HG03095 (cell line): ENCODE data around the gene SLC17A5.
A peak's percentile ranks its signal among the peaks of the same experiment; 100 is the strongest.
"Not testable (repeated sequence)": the region's sequence is repeated elsewhere in the genome, so short reads cannot be mapped to it uniquely, and the experiment has no call there.

ENCODE experiments used
- ATAC-seq: cut with Tn5 transposase; IDR thresholded peaks from one replicate; pipeline ENCODE4 v1.9.1; 2021; ENCODE audit warnings: moderate library complexity; ENCODE audit not compliant: unreplicated experiment

SLC17A5 gene

DNA sequence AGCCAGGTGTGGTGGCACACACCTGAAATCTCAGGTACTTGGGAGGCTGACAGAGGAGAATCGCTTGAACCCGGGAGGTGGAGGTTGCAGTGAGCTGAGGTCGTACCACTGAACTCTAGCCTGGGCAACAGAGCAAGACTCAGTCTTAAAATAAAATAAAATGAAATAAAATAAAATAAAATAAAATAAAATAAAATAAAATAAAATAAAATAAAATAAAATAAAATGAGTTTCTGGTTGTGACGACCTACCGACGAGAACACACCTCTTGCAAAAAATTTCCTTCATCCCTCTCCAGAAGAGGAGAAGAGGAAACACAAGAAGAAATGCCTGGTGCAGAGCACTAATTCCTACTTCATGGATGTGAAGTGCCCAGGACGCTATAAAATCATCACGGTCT, 35.7 kb downstream of the SLC17A5 start:
- ATAC-seq, result not testable (repeated sequence)

DNA sequence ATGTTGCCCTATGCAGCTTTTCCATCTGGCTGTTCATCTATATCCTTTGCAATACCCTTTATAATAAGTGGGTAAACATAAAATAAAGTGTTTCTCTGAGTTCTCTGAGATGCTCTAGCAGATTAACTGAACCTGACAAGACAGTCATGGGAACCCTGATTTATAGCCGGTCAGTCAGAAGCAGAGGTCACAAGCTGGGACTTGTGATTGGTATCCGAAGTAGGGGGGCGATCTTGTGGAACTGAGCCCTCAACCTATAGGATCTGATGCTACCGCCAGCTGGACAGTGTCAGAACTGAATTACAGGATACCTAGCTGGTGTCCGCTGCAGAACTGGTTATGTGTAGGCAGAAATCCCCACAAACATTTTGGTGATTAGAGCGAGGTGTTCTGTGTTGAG, 39.0 kb downstream of the SLC17A5 start:
- no peak for ATAC-seq

DNA sequence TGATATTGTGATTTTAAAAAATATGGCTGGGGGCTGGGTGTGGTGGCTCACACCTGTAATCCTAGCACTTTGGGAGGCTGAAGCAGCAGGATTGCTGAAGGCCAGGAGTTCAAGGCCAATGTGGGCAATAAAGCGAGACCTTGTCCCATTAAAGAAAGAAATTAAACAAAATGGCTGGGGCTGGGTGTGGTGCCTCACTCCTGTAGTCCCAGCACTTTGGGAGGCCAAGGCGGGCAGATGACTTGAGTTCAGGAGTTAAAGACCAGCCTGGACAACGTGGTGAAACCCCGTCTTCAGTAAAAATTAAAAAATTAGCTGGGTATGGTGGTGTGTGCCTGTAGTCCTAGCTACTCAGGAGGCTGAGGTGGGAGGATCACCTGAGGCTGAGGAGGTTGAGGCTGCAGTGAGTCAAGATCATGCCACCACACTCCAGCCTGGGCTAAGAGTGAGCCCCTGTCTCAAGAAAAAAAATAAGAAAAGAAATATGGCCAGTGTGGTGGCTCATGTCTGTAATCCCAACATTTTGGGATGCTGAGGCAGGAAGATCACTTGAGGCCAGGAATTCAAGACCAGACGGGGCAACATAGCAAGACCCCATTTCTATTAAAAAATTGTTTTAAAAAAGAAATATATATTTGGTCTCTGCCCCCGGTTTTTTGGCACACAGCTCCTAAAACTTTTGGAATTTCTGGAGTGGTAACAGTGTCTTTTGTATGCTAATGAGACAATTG, 39.8 kb downstream of the SLC17A5 start:
- ATAC-seq, result no peak

DNA sequence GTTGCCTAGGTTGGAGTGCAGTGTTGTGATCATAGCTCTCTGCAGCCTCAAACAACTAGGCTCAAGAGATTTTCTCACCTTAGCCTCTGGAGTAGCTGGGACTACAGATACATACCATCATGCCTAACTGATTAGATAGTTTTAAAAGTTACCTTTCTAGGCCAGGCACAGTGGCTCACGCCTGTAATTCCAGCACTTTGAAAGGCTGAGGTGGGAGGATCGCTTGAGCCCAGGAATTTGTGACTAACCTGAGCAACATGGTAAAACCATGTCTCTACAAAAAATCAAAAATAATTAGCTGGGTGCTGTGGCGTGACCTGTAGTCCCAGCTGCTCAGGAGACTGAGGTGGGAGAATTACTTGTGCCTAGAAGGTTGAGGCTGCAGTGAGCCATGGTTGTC, 41.2 kb downstream of the SLC17A5 start:
- ATAC-seq, result no peak

DNA sequence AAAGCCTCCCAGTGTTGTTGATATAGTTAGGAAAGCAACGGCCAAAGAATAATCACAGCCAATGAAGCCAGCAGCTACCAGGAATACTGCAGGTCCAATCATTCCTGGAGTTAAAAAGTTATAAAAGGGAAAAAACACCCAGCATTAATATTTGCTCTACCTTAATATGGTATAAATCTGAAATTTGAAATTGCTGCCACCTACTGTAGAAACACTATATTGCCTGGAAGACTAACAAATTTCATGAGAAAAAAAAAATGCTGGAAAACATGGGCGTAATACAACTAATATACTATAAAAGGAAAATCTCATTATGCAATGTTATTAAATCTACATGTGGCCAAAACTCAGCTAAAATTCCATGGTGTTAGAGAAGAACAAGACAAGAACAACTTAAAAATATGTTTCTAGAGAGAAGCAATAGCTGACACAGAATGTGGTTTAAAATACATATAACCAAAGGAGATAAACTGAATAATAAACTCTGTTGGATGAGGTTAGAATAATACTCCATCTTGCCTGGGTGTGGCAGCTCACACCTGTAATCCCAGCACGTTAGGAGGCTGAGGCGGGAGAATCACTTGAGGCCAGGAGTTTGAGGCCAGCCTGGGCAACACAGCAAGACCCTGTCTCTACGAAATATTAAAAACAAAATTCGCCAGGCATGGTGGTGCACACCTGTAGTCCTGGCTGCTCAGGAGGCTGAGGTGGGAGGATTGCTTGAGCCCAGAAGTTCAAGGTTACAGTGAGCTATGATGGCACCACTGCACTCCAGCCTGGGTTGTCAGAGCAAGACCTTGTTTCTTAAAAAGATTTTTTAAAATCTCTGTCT, 43.1 kb downstream of the SLC17A5 start:
- no peak for ATAC-seq

DNA sequence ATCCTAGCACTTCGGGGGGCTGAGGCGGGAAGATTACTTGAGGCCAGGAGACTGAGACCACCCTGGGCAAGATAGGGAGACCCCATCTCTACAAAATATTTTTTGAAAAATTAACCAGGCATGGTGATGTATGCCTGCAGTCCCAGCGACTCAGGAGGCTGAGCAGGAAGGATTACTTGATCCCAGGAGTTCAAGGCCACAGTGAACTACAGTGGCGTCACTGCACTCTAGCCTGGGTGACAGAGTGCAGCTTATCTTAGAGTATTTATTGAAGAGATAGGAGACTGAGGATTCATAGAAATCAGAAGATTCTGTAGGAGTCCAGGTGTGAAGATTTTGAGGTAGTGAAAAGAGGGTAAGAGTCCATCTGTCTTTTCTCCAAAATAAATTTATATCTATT, 45.0 kb downstream of the SLC17A5 start:
- ATAC-seq, result no peak

DNA sequence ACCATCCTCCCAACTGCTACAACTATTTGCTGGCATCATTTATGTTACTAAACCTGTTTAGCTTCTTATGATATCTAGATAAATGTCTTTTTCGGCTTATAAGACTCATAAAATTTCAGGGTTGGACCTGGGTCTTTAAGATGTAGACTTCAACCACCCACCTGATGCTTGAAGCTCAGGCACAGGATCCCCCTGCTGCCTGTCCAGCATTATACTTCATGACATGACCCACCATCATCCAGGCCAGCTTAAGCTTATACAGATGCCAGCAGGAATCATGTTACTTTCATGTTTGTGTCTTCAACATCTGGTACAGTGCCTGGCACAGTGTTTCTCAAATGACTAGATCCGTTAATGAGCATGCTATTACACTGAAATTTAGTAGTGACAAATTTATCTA, 47.4 kb downstream of the SLC17A5 start:
- ATAC-seq, result no peak

DNA sequence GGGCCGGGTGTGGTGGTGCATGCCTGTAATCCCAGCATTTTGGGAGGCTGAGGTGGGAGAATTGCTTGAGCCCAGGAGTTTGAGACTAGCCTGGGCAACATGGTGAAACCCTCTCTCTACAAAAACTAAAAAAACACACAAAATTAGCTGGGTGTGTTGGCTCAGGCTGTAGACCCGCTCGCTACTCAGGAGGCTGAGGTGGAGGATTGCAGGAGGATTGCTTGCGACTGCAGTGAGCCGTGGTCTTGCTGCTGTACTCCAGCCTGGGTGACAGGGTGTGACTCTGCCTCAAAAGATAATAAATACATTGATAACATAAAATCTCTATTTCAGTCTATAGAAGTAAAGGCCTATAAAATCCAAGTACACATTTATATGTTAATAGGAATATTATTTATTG, 49.3 kb downstream of the SLC17A5 start:
- ATAC-seq, result no peak

DNA sequence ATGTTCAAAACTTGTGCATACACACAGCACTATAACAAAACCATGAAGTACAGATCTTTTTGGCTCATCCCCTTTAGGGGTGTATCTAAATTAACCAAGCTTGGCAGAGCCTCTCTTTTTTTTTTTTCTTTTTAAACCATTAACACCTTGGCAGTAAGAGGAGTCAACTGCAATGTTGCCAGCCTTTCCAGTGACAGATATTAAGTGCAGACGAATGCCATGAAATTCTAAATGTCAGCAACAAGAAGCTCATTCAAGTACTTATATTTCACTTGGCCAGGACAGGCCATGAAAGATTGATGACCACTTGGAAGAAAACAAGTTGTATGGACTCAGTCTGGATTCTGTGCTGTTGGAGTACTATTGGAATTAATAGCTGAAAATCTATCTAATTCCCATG, 49.8 kb downstream of the SLC17A5 start:
- no peak for ATAC-seq

GRCh38 chr6:73586416-73586974, 67.3 kb downstream of the SLC17A5 start:
- peak; percentile 9 for ATAC-seq

DNA sequence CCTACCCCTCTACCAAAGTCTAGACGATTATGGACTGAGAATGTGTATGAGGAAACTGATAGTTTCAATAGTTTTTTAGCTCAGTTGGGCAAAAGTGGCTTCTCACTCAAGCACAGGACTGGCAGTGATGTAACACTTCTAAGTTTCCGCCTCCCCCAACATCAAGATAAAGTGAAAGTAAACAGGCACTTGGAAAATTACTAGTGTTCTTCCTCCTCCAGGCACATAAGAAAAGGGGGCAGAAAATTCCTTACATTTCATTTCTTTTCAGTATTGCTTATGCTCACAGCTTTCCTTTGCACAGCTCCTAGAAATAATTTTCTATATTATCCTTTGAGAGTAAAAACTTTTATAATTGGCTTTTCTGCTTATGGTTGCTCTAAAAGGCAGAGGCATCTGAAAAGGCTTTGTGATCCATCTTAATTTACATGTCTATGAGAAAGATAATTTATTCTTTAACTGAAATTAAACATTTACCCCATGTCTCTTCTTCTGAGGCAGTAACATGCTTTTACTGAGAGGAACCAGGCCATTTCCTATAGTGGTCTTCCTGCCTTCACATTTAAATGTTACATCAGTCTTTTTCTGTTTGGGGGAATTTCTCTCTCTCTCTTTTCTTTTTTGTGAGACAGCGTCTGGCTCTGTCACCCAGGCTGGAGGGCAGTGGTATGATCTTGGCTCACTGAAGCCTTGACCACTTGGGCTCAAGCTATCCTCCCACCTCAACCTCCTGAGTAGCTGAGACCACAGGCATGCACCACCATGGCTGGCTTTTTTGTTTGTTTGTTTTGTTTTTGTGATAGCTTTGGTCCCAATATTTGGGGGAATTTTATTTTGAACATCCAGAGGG, 68.0 kb downstream of the SLC17A5 start:
- ATAC-seq, result peak; percentile 73

DNA sequence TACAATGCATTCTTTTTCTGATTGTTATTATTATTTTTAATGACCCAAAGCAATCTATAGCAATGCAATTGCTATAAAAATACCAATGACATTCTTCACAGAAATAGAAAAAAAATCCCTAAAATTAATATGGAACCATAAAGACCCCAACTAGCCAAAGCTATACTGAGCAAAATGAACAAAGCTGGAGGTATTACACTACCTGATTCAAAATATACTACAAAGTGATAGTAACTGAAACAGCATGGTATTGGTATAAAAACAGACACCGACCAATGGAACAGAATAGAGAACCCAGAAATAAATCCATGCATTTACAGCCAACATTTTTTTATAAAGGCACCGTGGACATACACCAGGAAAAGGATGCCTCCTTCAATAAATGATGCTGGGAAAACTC, 72.5 kb downstream of the SLC17A5 start:
- no peak for ATAC-seq

- ATAC-seq, result peak; percentile 72
Observed at GRCh38 chr6:73580247-73581149, 73.3 kb downstream of the SLC17A5 start.

DNA sequence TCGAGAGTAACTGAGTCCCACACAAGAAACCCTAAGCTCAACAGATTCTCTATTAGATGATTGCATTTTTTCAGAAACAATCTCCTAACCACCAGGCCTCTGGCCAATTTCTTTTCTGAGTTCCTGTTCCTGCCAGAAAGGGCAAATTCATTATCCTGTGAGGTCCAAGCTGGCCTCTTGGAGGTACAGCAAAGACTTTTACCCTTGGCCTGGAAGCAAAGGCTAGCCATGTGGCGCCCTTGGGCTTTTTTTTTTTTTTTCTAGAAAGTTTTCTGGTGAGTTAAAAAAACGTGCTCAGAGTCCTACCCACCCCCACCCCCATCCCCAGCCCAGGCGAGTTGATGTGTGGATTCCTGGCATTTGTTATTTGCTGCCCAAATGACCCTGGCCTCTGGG, 73.9 kb downstream of the SLC17A5 start:
- peak; percentile 22 for ATAC-seq

- ATAC-seq, result no peak
Observed at GRCh38 chr6:73579389-73579788, 74.4 kb downstream of the SLC17A5 start.

GRCh38 chr6:73577676-73578075, 76.1 kb downstream of the SLC17A5 start:
- ATAC-seq, result no peak

- not testable (repeated sequence) for ATAC-seq
Observed at GRCh38 chr6:73572531-73572930, 81.3 kb downstream of the SLC17A5 start.

DNA sequence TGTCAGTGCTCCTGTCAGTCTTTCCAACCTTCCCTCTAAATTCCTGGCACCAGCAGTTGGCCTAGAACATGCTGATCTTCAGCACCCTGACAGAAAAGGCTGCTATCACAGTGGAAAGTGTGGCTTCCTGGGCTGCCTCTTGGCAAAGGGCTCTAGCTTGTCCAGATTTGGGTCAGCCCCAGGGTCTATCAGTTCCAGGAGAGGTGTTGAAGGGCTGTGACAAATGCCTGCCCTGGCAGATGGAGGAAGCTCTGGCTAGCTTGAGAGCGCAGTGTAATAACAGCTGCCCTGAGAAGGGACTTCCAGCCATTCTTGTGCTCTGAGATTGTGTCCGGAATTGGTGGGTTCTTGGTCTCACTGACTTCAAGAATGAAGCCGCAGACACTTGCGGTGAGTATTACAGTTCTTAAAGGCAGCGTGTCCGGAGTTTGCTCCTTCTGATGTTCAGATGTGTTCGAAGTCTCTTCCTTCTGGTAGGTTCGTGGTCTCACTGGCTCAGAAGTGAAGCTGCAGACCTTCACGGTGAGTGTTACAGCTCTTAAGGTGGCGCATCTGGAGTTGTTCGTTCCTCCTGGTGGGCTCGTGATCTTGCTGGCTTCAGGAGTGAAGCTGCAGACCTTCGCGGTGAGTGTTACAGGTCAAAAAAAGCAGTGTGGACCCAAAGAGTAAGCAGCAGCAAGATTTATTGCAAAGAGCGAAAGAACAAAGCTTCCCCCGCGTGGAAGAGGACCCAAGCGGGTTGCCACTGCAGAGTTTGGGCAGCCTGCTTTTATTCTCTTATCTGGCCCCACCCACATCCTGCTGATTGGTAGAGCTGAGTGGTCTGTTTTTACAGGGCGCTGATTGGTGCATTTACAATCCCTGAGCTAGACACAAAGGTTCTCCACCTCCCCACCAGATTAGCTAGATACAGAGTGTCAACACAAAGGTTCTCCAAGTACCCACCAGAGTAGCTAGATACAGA, 82.3 kb downstream of the SLC17A5 start:
- not testable (repeated sequence) for ATAC-seq

- ATAC-seq, result no peak
Observed at GRCh38 chr6:73569121-73569520, 84.7 kb downstream of the SLC17A5 start.
